GM21526 (cell line): ENCODE data around the gene DCAF5.
"Not testable (repeated sequence)": the region's sequence is repeated elsewhere in the genome, so short reads cannot be mapped to it uniquely, and the experiment has no call there.

Source experiments
- ATAC-seq: cut with Tn5 transposase; IDR thresholded peaks from one replicate; pipeline ENCODE4 v1.9.1; 2021; ENCODE audit warnings: moderate library complexity; ENCODE audit not compliant: unreplicated experiment, low FRiP score

Gene DCAF5

DNA sequence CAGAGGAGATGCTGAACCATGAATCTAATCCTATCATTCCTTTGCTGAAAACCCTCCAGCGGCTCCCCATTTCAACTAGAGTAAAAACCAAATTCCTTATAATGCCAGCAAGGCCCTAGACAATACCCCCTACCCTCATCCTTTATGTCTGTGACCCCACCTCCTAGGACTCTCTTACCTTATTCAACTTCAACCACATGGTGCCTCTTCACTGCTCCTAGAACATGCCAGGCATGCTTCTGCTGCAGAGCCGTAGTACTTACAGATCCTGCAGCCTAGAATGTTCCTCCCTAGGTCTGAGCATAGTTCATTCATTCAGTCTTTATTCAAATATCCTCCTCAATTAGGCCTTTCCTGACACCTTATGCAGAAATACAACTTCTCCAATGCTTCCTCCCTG lies 54.9 kb downstream of the DCAF5 start:
- ATAC-seq = no peak

DNA sequence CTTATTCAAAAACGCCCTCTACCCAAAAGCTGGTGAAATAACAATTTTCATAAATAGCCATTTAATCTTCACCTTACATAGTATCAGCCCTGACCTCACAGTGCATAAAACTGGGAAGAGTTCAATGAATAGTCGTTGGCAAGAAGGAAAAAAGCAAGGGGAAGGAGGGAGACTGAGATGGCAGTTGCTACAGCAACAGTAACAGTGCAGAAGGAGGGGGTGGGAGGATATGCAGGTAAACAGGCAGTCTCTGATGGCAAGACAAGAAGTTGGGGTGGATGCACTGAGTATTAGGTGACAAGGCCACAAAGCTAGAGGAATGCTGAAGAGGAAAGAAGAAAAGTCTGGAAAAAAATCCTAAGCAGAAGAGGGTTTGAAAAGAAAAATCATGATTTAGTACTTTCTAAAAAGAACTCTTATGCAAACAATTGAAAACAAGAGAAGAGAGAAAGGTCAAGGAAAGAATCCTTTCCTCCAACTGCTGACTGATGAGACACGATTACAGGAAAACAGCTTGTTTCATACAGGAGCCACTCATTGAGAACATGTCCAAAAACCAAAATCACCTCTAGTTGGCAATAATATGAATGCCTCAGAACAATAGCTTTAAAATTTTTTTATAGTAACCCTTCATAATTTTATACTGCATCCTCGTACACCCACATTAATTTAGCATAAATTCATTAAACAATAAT lies 56.0 kb downstream of the DCAF5 start:
- ATAC-seq = no peak

GRCh38 chr14:69096246-69096645 lies 56.7 kb downstream of the DCAF5 start:
- no peak for ATAC-seq

DNA sequence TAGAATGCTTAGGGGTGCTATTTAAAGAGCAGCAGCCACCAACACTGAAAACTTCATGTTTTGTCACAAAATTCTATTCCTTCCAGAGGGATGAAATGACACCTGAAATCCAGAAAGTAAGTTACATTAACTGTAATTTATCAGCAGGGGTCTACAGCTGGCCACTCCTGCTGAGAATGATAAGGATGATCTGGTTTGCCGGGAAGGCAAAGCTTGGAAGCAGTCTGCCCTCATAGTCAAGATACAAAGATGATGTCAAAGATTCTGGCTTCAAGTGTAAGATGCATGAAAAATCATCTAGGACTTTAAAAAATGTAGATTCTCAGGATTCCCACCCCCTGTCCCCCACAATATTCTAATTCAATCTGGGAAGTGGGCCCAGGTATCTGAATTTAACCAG lies 58.4 kb downstream of the DCAF5 start:
- ATAC-seq = no peak

- no peak for ATAC-seq
Measured at GRCh38 chr14:69093631-69094421, 59.1 kb downstream of the DCAF5 start.

DNA sequence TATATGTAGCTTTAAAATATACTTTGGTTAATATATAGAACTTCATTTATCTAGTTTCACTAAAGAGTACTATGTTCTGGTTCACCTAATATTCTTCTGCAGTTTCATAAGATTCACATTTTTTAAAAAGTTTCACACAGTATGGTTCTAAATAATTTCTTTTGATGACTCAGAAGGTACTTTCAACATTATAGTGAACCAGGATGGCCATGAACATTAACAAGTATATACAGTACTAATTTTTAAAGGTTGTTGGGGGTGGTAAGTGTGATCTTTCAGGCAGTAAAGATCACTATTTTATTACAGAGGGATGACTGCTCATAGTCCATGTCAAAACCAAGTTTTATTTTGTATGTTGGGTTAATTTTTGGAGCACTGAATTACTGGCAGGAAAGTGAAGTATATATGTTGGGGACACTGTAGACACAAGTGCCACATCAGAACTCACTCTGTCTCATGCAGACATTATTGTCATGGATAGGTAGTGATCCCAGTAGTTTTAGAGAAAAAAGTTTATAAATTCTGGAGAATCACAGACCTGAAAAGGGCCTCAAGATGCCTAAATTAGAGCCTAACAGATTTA lies 60.0 kb downstream of the DCAF5 start:
- no peak for ATAC-seq

DNA sequence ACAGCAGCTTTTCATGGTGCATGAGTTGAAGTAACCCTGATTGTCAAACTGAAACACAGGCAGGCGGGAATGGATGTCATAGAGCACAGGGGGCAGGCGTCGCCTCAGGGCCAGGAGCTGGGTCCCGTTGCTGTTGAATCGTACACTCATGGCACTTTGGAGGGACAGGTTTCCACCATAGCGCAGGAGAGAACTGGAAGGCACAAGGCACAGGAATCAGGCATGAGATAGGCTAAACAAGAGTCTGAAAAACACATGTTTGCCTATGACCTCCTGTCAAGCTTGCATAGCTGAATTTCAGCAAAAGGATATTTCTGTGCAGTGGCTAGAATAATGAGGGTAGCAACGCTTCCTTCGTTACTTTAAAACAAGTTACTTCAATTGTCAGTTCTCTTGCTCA lies 61.2 kb downstream of the DCAF5 start:
- ATAC-seq = no peak

DNA sequence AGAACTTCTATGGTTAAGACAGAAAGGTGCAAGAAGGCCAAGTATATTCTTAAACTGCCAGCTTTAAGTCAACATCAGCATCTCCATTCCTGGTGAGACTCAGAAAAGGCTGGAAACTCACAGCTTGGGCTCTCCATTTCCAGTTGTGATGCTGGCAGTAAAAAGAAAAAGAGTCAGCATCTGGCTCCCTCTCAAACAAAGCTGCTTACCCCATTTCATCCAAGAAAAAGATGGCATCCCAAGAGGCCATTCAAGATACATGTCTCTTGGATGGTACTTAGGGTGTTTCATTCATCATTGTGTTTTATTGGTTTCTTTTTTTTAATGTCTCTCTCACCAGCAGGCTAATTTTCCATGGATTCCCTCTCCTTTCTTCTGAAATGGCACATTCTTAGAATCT lies 61.9 kb downstream of the DCAF5 start:
- ATAC-seq = no peak

DNA sequence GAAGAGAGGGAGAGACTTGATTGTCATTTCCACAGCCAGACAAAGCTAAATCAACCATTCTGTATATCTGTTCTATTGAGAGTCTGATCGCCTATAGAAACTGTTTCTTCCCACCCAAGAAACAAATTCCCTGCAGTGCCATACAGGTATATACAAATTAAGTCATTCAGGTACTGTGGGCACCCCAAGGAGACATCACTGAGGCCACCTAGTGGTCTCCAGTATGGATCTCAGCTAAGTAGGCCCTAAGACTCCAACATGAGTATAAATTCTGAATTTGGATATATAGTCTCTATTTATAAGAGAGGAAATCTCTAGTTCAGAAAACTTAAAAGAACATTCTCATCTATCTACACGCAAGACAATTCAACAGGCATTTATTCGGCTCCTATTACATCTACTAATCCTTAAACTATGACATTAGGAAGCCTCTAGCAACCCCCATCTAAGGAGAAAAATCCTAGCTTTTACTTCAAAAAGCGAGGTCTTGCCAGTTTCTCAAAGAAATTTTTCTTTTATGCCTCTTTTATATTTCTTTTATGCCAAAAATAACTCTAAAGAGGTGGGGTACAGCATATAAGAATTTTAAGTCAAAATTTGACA lies 62.6 kb downstream of the DCAF5 start:
- no peak for ATAC-seq

- ATAC-seq = no peak
Measured at GRCh38 chr14:69089046-69089445, 63.9 kb downstream of the DCAF5 start.

DNA sequence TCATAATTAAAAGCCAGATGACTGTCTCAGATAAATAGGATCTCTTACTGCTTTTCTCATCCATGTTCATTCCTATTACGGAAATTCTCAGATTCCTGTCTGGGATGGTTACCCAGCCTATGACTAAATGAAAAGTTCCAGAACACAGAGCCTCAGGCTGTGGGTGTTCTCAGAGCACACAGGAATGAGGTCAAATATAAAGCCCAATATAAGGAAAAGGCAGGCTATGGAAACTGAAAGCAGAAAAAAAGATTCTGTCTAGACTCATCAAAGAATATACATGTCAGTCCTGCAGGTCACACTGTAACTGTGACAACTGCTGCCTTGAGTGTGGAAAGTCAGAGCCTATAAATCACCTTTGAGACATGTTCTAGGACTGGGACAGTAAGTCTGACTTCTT lies 64.3 kb downstream of the DCAF5 start:
- no peak for ATAC-seq

GRCh38 chr14:69087061-69087461 lies 65.9 kb downstream of the DCAF5 start:
- ATAC-seq = no peak

GRCh38 chr14:69086537-69086936 lies 66.4 kb downstream of the DCAF5 start:
- no peak for ATAC-seq

DNA sequence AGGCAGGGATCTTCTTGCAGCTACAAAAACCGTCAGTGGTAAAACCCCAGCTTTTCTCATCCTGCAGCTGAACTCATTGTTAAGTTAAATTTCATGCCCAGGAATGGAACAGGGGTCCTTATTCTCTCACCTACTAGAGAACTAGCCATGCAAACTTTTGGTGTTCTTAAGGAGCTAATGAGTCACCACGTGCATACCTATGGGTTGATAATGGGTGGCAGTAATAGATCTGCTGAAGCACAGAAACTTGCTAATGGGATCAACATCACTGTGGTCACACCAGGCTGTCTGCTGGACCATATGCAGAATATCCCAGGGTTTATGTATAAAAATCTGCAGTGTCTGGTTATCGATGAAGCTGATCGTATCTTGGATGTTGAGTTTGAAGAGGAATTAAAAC lies 68.9 kb downstream of the DCAF5 start:
- no peak for ATAC-seq

- ATAC-seq = no peak
Measured at GRCh38 chr14:69083181-69083580, 69.7 kb downstream of the DCAF5 start.

DNA sequence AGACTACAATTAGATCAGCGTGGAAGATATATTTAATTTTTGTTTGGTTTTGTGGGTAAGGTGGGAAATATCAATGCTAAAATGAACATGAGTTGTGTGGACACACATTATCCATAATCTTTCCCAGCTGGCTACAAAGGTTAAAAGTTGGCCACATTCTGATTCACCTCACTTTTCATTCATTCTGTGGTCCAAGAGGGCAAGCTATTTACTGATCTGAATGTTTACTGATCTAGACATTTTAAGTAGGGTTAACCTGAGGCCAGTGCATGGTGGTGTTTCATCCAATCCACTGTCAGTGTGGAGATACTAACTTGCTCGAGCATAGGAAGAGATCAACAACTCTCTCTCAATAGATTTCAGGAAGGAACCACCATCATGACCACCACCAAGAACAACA lies 71.6 kb downstream of the DCAF5 start:
- ATAC-seq = no peak

DNA sequence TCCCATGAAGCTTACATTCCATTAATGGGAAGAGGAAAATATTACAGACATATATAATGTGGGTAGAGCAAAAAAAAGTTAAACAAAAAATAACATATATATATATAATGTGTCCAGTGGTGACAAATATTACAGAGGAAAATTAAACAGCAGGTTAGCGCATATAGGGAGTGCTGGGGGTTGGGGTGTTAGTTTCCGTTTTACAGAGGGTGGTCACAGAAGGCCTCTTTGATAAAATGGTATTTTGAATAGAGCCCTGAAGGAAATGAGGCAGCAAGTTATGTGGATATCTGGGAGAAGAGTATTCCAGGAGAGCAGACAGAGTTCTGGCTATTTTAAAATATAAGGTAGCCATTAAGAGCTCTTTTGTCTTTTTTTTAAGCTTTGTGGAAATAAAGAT lies 73.2 kb downstream of the DCAF5 start:
- ATAC-seq = no peak

DNA sequence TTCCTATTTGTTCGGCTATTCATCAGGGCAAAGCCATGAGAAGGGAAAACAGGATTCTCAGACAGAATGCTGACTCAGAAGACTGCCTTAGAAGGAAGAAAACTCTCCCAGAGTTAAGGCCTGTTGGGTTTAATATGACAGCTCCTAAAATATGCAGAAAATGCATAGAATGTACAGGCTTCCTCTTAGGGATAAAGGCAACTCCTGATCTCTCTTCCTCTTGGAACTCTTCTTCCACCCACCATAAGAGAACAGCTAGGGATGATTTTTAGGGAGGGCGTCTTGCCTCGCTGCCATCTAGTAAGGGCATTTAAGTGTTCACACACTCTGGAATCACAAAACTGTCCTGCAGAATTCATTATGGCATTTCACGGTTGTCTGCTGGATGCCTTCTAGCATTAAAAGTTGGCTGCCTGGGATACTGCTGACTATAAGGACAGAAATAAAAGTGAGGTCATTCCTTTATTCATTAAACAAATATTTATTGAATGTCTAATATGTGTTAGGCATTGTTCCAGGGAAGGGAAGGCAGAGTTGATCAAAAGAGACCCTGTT lies 73.7 kb downstream of the DCAF5 start:
- no peak for ATAC-seq

DNA sequence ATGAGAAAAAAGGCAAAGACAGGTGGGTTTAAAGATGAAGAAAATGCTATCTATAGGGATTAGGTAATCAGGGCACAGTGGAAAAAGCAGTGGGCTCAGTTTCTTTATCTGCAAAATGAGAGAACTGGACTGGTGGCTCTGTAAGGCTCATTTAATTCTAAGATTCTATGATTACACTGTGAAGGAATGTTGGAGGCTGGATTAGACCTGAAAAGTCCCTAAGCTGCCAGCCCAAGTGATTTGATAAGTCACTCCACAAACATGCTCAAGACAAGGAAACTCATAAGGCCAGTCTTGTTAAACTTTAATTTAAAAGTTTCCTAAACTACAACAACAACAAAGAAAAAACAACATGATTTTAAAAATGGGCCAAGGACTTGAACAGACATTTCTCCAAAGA lies 75.1 kb downstream of the DCAF5 start:
- no peak for ATAC-seq

GRCh38 chr14:69077185-69077584 lies 75.7 kb downstream of the DCAF5 start:
- not testable (repeated sequence) for ATAC-seq

- ATAC-seq = no peak
Measured at GRCh38 chr14:69076341-69076740, 76.6 kb downstream of the DCAF5 start.
